ENCODE measurements around the gene CSRNP3.

DNA sequence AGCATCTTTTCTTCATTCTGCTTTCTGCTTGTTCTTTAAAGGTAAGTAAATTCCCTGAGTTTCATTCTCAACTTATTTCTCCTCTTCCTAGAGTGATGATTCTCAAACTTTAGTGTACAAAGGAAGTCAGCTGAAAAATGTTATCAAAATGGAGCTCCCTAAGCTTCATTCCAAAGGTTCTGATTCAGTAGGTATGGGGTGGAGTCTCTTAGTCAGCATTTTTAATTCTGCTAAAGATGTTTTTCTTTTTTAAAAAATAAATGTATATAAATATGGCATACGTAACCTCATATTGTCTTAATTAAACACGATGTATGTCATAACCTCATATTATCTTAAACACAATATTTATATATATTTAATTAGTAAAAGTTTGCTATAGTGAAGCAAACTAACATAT is 3.1 kb upstream of the CSRNP3 start:
- TF ChIP-seq, protein P1, sequence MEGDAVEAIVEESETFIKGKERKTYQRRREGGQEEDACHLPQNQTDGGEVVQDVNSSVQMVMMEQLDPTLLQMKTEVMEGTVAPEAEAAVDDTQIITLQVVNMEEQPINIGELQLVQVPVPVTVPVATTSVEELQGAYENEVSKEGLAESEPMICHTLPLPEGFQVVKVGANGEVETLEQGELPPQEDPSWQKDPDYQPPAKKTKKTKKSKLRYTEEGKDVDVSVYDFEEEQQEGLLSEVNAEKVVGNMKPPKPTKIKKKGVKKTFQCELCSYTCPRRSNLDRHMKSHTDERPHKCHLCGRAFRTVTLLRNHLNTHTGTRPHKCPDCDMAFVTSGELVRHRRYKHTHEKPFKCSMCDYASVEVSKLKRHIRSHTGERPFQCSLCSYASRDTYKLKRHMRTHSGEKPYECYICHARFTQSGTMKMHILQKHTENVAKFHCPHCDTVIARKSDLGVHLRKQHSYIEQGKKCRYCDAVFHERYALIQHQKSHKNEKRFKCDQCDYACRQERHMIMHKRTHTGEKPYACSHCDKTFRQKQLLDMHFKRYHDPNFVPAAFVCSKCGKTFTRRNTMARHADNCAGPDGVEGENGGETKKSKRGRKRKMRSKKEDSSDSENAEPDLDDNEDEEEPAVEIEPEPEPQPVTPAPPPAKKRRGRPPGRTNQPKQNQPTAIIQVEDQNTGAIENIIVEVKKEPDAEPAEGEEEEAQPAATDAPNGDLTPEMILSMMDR (IDR thresholded peaks at IDR 0.05) = no peak
- TF ChIP-seq SIN3A (IDR thresholded peaks at IDR 0.05; ENCODE audit: borderline replicate concordance, insufficient read depth, low read depth, low read length) (no peak), POLR2AphosphoS5 (IDR thresholded peaks at IDR 0.05; ENCODE audit: low read depth, low read length) (no peak), TCF7L2 (IDR thresholded peaks at IDR 0.05; ENCODE audit: low read depth, low read length) (no peak)
- TF ChIP-seq, protein P2, sequence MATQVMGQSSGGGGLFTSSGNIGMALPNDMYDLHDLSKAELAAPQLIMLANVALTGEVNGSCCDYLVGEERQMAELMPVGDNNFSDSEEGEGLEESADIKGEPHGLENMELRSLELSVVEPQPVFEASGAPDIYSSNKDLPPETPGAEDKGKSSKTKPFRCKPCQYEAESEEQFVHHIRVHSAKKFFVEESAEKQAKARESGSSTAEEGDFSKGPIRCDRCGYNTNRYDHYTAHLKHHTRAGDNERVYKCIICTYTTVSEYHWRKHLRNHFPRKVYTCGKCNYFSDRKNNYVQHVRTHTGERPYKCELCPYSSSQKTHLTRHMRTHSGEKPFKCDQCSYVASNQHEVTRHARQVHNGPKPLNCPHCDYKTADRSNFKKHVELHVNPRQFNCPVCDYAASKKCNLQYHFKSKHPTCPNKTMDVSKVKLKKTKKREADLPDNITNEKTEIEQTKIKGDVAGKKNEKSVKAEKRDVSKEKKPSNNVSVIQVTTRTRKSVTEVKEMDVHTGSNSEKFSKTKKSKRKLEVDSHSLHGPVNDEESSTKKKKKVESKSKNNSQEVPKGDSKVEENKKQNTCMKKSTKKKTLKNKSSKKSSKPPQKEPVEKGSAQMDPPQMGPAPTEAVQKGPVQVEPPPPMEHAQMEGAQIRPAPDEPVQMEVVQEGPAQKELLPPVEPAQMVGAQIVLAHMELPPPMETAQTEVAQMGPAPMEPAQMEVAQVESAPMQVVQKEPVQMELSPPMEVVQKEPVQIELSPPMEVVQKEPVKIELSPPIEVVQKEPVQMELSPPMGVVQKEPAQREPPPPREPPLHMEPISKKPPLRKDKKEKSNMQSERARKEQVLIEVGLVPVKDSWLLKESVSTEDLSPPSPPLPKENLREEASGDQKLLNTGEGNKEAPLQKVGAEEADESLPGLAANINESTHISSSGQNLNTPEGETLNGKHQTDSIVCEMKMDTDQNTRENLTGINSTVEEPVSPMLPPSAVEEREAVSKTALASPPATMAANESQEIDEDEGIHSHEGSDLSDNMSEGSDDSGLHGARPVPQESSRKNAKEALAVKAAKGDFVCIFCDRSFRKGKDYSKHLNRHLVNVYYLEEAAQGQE (IDR thresholded peaks at IDR 0.05; ENCODE audit: insufficient read depth in 1 of 2, low read depth in 2 of 2, low read length in 1 of 2) = no peak

Measured in Panc1 (cell line).